ENCODE measurements around the gene HDDC3.
"Not testable (repeated sequence)": the region's sequence is repeated elsewhere in the genome, so short reads cannot be mapped to it uniquely, and the experiment has no call there.

The HDDC3 gene

DNA sequence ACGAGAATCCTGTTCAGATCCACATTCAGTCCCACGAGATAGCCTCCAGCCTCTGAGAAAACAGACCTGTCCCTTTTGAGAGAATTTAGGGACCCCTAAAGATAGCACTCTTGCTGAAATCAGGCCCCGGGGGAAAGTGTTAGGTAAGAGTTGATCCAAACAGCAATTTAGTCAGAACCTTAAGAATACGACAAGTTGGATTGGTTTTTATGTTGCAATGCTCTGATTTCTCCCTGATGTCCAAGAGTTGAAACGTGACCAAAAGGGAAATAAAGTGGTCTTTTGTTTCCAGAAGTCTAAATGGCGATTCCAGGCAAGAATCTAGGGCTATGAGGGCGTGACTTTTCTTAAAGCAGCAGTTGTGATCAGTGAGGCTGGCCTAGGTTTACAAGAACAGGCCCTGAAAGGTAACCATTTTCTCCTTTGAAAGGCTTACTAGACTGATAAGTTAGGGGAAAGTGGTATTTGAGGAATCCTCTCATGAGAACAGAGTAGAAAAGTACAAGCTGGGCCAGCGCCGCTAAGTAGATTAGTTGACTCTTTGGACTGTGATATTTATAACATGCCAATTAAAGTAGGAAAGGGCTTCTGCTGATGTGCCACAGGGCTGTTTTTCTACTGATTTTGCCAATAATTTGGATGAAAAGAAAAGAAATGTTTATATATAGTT, 24.4 kb downstream of the HDDC3 start:
- no peak for FAIRE-seq

DNA sequence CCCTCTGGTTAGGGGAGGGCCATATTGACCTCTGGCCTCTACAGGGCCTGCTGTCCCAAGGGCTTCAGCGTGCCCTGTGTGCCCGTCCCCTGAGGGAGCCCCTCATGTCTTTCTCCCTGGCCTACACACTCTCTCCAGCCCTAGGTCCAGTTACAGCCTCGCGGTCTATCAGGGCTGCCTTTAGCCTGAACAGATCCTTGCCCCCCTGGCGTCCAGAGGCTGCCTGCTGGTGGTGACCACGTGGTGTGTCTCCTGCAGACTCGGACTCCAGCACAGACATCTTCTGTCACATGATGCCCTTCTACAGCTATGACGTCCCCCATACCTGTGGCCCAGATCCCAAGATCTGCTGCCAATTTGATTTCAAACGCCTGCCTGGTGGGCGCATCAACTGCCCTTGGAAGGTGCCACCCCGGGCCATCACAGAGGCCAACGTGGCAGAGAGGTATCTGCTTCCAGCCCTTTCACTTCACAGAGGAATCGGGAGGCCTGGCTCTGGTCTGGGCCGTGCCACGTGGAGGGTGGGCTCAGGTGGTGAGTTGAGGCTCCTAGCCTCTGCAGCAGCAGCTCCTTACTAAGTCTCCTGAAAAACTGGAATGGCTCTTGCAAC, 25.2 kb downstream of the HDDC3 start:
- FAIRE-seq: no peak

DNA sequence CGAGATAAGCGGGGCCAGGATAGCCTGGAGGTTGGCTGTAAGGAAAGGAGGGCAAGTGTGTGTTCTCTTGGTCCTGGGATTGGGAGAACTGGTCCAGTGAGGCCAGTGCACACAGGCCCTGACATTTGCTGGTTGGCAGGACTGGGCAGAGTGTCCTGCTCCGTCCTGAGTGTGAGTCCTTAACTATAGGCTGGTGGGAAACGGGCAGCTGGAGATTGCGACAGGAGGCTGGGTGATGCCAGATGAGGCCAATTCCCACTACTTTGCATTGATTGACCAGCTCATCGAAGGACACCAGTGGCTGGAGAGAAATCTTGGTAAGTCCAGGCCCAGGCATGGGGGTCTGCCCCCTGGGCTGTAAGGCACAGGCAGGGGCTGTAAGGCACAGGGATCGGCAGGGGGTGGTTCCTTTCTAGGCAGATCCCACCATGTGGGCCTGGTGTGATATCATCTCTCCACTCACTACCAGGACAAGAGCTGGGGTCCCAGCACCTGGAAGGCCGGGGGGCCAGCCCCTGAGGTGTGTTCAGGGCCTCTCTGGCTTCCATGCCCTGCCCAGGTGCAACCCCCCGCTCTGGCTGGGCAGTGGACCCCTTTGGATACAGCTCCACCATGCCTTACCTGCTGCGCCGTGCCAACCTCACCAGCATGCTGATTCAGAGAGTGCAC, 26.0 kb downstream of the HDDC3 start:
- no peak for FAIRE-seq

DNA sequence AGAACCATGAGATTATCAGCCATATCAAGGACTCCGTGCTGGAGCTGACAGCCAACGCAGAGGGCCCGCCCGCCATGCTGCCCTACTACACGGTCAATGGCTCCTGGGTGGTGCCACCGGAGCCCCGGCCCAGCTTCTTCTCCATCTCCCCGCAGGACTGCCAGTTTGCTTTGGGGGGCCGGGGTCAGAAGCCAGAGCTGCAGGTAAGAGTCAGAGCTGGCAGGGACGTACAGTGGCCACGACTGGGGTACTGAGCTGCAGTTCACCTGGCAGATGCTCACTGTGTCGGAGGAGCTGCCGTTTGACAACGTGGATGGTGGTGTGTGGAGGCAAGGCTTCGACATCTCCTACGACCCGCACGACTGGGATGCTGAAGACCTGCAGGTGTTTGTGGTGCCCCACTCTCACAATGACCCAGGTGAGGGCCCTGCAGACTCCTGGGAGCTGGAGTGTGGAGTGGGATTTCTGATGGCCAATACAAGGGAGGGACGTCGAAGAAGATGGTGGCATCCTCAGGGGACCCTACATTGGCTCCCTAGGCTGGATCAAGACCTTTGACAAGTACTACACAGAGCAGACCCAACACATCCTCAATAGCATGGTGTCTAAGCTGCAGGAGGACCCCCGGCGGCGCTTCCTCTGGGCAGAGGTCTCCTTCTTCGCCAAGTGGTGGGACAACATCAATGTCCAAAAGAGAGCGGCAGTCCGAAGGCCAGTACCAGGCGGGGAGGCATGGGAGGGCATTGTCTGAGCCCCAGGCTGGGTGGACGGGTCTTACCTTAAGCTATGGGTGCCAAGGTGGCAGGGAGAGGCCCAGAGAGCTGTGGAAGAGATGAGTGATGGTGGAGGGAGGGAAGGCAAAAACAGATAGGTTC, 26.8 kb downstream of the HDDC3 start:
- no peak for FAIRE-seq

DNA sequence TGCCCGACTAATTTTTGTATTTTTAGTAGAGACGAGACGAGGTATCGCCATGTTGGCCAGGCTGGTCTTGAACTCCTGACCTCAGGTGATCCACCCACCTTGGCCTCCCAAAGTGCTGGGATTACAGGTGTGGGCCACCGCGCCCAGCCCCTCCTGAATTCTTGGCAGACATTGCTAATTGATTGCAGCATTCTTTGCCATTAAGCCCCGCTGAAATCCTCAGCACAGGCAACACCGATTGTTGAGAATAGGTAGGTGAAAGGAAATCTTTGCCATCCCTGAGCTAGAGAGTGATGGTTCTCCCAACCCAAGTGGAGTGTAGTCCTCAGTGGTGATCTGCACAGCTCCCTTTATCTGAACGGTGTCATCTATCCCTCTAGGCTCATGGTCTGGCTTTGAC, 27.6 kb downstream of the HDDC3 start:
- FAIRE-seq: no peak

DNA sequence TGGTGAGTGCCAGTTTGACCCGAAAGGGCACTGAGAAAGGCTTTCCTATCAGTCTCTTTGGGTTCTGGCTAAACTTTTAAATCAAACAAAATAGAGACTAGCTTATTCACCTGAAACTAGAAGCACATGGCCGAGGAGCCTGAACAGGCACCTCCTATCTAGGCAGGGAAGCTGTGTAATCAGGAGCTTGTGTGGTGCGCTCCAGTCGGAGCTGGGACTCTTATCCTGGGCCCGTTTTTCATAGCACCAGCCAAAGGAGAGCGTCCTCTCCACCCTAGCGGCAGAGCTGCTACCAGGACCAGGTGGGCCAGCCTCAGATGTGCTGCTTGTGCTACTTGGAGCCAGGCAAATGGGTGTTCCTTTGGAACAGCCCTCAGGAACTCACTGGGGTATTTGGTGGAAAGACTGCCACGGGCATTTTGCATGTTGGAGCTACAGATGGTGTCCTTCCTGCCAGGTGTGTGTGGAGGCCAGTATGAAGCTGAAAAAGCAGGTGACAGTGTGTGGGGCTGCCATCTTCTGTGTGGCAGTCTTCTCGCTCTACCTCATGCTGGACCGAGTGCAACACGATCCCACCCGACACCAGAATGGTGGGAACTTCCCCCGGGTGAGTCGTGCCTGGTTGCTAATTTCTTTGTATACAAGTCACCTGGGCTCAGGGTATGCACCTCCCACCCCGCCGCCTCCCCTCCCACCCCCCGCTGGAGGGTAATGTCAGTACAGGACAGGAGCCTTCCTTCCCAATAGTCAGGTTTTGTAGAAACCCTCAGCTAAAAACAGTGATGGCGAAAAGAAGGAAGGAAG, 28.4 kb downstream of the HDDC3 start:
- no peak for FAIRE-seq

DNA sequence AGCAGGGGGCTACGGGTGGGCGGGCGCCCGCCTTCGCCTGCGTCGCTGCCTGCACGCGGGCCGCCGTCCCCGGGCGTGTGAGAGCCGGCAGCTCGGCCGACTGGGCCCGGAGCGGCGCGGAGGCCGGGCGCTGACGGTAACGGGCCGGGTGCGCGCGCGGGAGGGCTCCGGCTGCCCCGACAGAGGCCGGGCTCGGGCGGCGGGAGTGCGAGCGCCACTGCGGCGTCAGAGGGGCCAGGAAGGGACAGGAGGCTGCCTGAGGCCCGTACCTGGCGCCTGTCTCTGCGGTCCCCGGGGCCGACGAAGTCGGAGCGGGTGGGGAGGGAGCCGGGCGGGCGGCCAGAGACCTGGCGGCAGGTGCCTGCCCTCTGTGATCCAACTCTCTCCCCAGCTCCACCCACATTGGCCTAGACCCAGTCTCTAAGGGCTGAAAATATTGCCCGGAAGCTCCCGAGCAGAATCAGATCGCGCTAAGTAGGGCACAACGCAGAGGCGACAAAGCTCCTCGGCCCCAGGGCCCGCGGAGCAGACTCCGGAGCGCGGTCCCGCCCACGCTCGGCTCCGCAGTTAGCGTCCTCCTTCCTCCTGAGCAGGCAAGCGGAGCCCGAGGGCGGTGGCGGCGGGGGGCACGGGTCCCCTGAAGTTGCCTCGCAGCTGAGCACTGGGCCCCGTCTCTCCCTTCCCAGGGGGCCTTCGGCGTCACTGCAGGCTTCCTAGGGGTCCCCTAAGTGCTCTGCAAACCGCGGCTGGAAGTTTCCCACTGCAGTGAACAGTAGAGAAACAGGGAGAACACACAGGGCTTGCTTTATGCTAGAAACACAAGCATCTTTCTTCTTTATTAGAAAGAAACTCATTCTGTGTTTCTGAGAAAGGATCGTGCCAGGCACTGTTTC, 29.3 kb downstream of the HDDC3 start, which contains the start of gene MAN2A2:
MAN2A2 (plus strand) TSS at position 463 of the 893 bp plus-strand sequence. CDS start 906 bp downstream, outside the sequence.
- FAIRE-seq: no peak

DNA sequence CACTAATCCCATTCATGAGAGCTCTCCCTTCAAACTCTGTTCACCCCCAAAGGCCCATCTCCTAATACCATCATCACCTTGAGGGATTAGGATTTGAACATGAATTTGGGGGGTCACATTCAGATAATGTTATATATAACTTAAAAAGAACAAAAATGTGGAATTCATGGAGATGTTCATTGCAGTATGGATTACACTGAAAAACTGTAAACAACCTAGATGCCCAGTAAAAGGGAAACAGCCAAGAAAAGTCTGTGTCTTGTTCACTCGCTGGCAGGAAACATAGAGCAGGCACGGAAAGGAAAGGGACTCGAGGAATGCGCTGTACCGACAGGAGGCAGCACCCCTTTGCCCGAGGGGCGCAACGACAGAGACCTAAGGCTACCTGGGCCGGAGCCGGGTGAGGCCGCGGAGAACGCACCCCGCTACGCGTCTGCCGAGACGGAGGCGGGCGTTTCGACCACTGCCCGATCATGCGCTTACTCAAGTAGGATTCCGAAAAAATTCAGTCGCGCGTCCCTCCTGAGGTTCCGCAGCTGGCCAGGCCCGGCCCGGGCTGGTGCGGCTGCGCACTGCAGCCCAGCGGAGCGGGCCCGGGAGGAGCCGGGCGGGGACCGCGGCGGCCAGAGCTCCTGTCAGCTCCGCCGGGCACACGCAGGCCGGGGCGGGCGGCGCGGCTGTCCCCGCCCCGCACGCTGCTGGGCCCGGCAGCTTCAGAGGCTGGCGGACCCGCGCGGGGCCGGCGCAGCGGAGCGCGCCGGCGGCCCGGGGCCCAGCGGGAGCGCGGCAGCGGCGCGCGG, 30.1 kb downstream of the HDDC3 start:
- FAIRE-seq: no peak

DNA sequence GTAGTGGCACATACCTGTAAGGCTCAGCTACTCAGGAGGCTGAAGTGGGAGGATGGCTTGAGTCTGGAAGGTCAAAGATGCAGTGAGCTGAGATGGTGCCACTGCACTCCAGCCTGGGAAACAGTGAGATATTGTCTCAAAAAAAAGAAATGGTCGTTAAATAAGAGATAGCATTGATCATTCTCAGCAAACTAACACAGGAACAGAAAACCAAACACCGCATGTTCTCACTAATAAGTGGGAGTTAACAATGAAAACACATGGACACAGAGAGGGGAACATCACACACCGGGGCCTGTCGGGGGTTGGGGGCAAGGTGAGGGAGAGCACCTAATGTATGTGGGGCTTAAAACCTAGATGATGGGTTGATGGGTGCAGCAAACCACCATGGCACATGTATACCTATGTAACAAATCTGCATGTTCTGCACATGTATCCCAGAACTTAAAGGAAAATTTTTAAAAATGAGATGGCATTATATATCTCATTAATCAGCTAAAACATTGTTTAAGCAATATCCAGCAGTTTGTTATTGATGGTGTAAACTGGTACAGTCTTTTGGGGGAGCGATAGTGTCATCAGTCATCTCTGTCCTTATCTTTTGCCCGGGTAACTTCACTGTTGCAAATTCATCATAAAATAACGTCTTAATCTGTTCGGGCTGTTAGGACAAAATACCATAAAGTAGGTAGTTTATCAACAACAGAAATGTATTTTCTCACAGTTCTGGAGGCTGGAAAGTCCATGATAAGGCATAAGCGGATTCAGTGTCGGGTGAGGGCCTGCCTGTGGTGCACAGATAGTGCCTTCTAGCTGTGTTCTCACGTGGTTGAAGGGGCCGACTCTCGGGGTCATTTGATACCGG, 30.9 kb downstream of the HDDC3 start:
- FAIRE-seq: no peak

DNA sequence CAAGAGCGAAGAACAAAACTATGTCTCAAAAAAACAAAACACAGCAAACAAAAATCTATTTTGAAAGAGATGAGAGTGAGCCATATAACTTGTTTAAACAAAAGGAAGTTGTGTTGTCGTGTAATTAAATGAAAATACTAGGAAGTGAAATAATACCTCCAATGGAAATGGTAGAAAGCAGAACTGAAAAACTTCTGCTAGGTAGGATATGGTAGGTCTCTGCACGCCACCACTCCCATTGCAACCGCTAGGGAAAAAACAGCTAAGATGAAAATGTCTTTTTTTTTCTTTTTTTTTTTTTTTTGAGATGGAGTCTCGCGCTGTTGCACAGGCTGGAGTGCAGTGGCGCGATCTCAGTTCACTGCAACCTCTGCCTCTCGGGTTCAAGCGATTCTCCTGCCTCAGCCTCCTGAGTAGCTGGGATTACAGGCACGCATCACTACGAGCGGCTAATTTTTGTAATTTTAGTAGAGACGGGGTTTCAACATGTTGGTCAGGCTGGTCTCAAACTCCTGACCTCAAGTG, 35.2 kb downstream of the HDDC3 start:
- FAIRE-seq: not testable (repeated sequence)

DNA sequence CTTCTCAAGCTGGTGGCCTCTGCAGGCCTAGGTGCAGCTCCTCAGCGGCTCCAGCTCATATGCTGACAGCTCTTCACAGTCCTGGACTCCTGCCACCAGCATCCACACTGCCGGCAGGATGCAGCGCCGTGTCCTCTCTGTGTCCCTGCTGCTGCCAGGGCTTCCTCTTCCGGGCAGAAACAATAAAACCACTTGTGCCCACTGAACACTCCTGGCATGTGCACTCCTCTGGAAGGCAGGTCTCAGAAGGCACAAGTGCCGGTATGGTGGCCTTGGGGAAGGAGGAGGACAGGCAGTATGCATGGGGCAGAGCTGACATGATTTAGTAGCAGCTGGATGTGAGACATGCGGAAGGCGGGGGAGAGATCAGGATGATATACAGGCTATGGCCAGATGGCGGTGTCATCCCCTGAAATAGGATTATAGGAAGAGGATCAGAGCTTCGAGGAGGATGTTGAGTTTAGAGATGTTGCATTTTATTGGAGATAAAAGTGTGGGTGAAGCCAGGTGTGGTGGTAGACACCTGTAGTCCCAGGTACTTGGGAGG, 36.7 kb downstream of the HDDC3 start:
- FAIRE-seq: no peak

DNA sequence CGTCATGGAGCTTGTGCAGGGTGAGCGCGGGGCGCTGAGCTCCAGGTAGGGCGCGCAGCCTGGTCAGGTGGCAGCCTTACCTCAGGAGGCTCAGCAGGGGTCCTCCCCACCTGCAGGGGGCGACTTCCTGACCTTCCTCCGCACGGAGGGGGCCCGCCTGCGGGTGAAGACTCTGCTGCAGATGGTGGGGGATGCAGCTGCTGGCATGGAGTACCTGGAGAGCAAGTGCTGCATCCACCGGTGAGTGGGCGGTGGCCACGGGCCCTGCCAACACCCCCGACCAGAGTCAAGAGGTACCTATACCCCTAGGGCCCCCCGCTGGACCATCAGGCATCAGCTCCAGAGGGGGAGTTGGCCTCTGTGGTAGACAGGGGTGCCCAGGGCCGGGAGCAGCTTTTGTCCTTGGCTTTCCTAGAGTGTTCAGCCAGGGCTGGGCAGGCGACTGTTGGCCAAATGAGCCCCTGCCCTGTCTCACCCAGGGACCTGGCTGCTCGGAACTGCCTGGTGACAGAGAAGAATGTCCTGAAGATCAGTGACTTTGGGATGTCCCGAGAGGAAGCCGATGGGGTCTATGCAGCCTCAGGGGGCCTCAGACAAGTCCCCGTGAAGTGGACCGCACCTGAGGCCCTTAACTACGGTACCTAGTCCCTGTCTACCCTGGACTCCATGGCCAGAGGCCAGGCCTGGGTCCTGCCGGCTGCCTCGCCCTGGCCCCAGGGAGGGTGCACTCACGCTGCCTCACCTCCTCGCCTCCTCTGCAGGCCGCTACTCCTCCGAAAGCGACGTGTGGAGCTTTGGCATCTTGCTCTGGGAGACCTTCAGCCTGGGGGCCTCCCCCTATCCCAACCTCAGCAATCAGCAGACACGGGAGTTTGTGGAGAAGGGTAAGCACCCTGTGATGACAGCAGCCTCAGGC, 38.9 kb downstream of the HDDC3 start:
- no peak for FAIRE-seq

DNA sequence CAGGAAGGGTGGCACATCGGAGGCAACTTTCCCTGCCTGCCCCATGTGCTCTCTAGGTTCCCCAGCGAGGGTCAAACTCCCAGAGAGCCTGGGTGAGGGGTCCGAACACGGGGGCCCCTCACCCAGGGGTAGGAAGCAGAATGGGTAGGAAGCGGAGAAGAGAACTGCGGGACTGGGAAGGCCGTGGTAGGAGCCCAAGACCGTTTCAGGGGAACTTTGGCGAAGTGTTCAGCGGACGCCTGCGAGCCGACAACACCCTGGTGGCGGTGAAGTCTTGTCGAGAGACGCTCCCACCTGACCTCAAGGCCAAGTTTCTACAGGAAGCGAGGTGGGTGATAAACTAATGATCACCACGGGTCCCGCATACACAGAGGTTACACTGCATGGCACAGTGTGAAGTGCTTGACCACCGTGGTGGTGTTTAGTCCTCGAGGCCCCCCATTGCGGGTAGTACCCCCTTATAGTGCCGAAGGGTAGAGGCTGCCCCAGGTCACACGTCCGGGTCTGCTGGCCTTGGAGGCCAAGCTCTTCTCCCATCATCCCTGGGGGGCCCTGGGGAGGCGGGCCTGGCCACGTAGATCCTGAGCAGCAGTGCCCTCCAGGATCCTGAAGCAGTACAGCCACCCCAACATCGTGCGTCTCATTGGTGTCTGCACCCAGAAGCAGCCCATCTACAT, 39.7 kb downstream of the HDDC3 start:
- no peak for FAIRE-seq

DNA sequence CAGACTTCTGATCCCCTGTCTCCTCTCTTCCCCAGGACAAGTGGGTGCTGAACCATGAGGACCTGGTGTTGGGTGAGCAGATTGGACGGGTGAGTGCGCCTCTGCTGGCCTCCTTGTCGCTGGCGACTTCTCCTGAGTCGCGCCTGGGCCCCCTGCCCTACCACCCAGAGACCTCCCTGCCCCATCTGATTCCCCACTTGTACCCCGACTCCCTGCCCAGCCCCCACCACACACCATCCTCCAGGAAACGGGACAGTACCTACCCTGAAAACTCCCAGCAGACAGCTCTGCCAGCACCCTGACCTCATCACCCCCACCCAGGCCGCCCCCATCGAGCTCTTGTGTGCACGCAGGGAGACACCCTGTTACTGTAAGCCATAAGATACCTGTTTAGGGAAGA, 40.3 kb downstream of the HDDC3 start:
- no peak for FAIRE-seq

DNA sequence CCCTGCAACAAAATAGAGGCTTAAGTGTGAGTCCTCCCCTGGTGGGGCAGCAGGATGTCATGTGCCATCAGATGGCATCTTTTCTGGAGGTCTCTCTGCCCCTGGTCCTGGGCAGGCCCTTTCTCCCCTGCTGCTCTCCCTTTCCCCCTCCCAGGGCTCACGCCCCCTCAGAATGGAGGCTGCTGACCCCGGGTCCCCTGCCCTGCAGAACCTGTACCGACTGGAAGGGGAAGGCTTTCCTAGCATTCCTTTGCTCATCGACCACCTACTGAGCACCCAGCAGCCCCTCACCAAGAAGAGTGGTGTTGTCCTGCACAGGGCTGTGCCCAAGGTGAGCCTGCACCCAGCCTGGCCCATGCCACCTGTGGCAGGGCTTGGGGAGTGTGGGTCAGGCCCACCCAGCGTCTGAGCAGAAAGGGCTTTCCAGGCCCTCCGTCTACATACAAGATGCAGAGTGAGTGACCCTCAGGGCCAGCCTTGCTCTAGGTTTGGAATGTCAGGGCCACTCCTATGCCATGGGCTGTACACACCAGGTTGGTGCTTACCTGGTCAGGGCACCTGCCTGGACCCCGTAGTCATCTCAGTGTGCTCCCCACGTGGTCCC, 40.9 kb downstream of the HDDC3 start:
- no peak for FAIRE-seq

DNA sequence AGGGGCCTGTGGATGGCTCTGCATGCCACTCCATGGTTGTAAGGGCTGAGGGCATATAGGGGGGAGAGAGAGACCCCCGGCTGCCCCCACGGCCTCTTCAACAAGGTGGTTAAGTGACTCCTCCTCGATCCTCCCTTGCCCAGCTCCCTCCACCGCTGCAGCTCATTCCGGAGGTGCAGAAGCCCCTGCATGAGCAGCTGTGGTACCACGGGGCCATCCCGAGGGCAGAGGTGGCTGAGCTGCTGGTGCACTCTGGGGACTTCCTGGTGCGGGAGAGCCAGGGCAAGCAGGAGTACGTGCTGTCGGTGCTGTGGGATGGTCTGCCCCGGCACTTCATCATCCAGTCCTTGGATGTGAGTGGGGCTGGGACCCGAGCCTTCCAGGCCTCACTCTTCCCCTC, 41.5 kb downstream of the HDDC3 start:
- no peak for FAIRE-seq
